ENCODE data around the gene ITGA1. TPM values are rescaled to one million over a fixed set of nuclear protein-coding genes. Genes with fewer than 3 reads are reported as not detected.

Gene ITGA1
- total RNA-seq, 1 donor from 2014 or later: 42.7 TPM

DNA sequence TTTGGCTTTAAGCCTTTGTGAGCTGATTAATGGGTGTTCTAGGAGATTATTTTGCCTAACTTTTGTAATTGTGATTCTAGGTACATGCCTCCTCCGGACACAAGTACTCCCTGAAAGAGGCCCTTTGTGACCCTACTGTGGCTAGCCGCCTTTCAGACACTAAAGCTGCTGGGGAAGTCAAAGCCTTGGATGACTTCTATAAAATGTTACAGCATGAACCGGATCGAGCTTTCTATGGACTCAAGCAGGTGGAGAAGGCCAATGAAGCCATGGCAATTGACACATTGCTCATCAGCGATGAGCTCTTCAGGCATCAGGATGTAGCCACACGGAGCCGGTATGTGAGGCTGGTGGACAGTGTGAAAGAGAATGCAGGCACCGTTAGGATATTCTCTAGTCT, 13.6 kb downstream of the ITGA1 start:
- Histone ChIP-seq H3K36me3 (peaks cover 5 to 6% of the 10 kb centered on the region in 2 donors), H3K9me3 (no peaks in the 10 kb centered on the region), H3K4me1 (peaks cover 5 to 53% of the 10 kb centered on the region in 2 donors), H3K27me3 (no peaks in the 10 kb centered on the region), H3K4me3 (peak overlapping the region; percentile 83), H3K27ac (peak overlapping the region; percentile 96 to 100)
- DNase-seq (ENCODE audit: low spot score in 2 of 2): no peak
- intact Hi-C loops (cut with DNase I): loop anchor here (5.0 kb wide), 1 partner anchor 91 kb away; no protein-coding TSS in a partner anchor
- no peak for TF ChIP-seq CTCF (IDR thresholded peaks at IDR 0.05)

GRCh38 chr5:52802272-52802973, 14.7 kb downstream of the ITGA1 start:
- intact Hi-C loops (cut with DNase I): loop anchor here (5.0 kb wide), 1 partner anchor 90 kb away; no protein-coding TSS in a partner anchor
- H3K27me3 ChIP-seq: no peaks in the 10 kb centered on the region
- peak overlapping the region; percentile 96 to 100 for H3K27ac ChIP-seq
- no peak for DNase-seq (ENCODE audit: low spot score in 2 of 2)
- no peaks in the 10 kb centered on the region for H3K9me3 ChIP-seq
- peaks cover 5 to 55% of the 10 kb centered on the region in 2 donors for H3K4me1 ChIP-seq
- H3K36me3 ChIP-seq: peaks cover 5 to 6% of the 10 kb centered on the region in 2 donors
- peak overlapping the region; percentile 83 for H3K4me3 ChIP-seq
- no peak for TF ChIP-seq CTCF (IDR thresholded peaks at IDR 0.05)

- peak overlapping the region; percentile 96 to 100 for H3K27ac ChIP-seq
- no peaks in the 10 kb centered on the region for H3K27me3 ChIP-seq
- TF ChIP-seq CTCF (IDR thresholded peaks at IDR 0.05): no peak
- H3K9me3 ChIP-seq: no peaks in the 10 kb centered on the region
- peaks cover 5 to 6% of the 10 kb centered on the region in 2 donors for H3K36me3 ChIP-seq
- intact Hi-C loops (cut with DNase I): loop anchor here (5.0 kb wide), 1 partner anchor 89 kb away; no protein-coding TSS in a partner anchor
- peaks cover 5 to 54% of the 10 kb centered on the region in 2 donors for H3K4me1 ChIP-seq
- H3K4me3 ChIP-seq: peak overlapping the region; percentile 83
- DNase-seq (ENCODE audit: low spot score in 2 of 2): no peak
These were observed 15.2 kb downstream of the ITGA1 start for GRCh38 chr5:52802974-52803336.

GRCh38 chr5:52804387-52804791, 16.7 kb downstream of the ITGA1 start:
- Histone ChIP-seq H3K4me3 (peak overlapping the region; percentile 83), H3K4me1 (peaks cover 5 to 56% of the 10 kb centered on the region in 2 donors), H3K36me3 (peaks cover 5 to 6% of the 10 kb centered on the region in 2 donors), H3K27me3 (no peaks in the 10 kb centered on the region), H3K9me3 (no peaks in the 10 kb centered on the region), H3K27ac (peak overlapping the region; percentile 96 to 100)
- intact Hi-C loops (cut with DNase I): loop anchor here (5.0 kb wide), 1 partner anchor 88 kb away; no protein-coding TSS in a partner anchor
- no peak for TF ChIP-seq CTCF (IDR thresholded peaks at IDR 0.05)
- no peak for DNase-seq (ENCODE audit: low spot score in 2 of 2)

DNA sequence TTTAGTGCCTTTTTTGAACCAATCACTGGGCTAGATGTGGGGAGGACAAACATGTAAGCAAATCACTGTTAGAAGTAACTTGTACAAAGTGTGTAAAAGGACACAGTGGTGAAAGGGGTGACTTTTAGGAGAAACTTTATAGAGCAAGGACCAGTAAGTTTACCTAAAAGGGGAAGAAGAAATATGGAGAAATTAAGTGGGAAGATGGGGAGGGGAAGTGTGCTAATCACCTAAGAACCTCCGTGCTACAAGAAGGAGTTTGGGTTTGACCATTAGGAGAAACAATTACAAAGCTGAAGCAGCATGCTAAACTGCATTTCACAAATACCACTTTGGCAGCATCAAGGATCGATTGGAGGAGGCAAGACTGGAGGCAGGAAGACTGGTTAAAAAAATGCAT, 17.3 kb downstream of the ITGA1 start:
- Histone ChIP-seq H3K4me1 (peaks cover 5 to 62% of the 10 kb centered on the region in 2 donors), H3K27ac (peak overlapping the region; percentile 96 to 100), H3K27me3 (no peaks in the 10 kb centered on the region), H3K9me3 (no peaks in the 10 kb centered on the region), H3K36me3 (peaks cover 5 to 6% of the 10 kb centered on the region in 2 donors), H3K4me3 (peak overlapping the region; percentile 83)
- DNase-seq (ENCODE audit: low spot score in 2 of 2): no peak
- TF ChIP-seq CTCF (IDR thresholded peaks at IDR 0.05): no peak
- intact Hi-C loops (cut with DNase I): loop anchor here (5.0 kb wide), 1 partner anchor 87 kb away; no protein-coding TSS in a partner anchor

Data from ascending aorta (tissue), 2 donors.